Endodermal cell (in vitro differentiated cells): ENCODE results near the gene CDH4. TPM values are rescaled to one million over a fixed set of nuclear protein-coding genes. Genes with fewer than 3 reads are reported as not detected.
"Not testable (repeated sequence)": the region's sequence is repeated elsewhere in the genome, so short reads cannot be mapped to it uniquely, and the experiment has no call there.

ENCODE experiments used
- DNase-seq: peaks from one replicate; pipeline ENCODE4 v3.0.0-alpha.2; 2017
- H3K27ac ChIP-seq: 2 replicates; pipeline ENCODE4 v1.5.1; 2013; ENCODE audit warnings: mild to moderate bottlenecking, low read depth, low read length, moderate library complexity
- H3K27me3 ChIP-seq: 2 replicates; pipeline ENCODE4 v1.6.1; 2013; ENCODE audit warnings: mild to moderate bottlenecking, low read length, moderate library complexity; ENCODE audit not compliant: insufficient read depth, control insufficient read depth, poor library complexity, severe bottlenecking
- H3K36me3 ChIP-seq: 2 replicates; pipeline ENCODE4 v1.7.0; 2013; ENCODE audit warnings: mild to moderate bottlenecking, low read length, moderate library complexity; ENCODE audit not compliant: control insufficient read depth, insufficient read depth
- H3K4me1 ChIP-seq: one replicate; pipeline ENCODE4 v1.7.0; 2013; ENCODE audit warnings: low read length; ENCODE audit not compliant: control insufficient read depth, insufficient read depth
- H3K4me3 ChIP-seq: 2 replicates; pipeline ENCODE4 v1.5.1; 2013; ENCODE audit warnings: mild to moderate bottlenecking, low read length, moderate library complexity
- H3K9ac ChIP-seq: 2 replicates; pipeline ENCODE4 v1.6.1; 2013; ENCODE audit warnings: mild to moderate bottlenecking, low read length, moderate library complexity; ENCODE audit not compliant: poor library complexity, severe bottlenecking; ENCODE audit errors: extremely low read depth
- H3K9me3 ChIP-seq: 2 replicates; pipeline ENCODE4 v1.6.1; 2013; ENCODE audit warnings: mild to moderate bottlenecking, low read length, moderate library complexity; ENCODE audit not compliant: control insufficient read depth
- H3K27ac Mint-ChIP-seq: 2 replicates; pipeline ENCODE4 v1.8.0; 2020; ENCODE audit warnings: mixed read lengths
- H3K27me3 Mint-ChIP-seq: 2 replicates; pipeline ENCODE4 v1.8.0; 2021; ENCODE audit warnings: mild to moderate bottlenecking, mixed read lengths; ENCODE audit not compliant: insufficient read depth
- H3K36me3 Mint-ChIP-seq: 2 replicates; pipeline ENCODE4 v1.8.0; 2020; ENCODE audit warnings: low read depth, mixed read lengths
- H3K4me1 Mint-ChIP-seq: 2 replicates; pipeline ENCODE4 v1.8.0; 2020; ENCODE audit warnings: mixed read lengths
- H3K4me3 Mint-ChIP-seq: 2 replicates; pipeline ENCODE4 v1.8.0; 2020; ENCODE audit warnings: mild to moderate bottlenecking, moderate library complexity, mixed read lengths
- H3K9me3 Mint-ChIP-seq: 2 replicates; pipeline ENCODE4 v1.8.0; 2020; ENCODE audit warnings: mild to moderate bottlenecking, mixed read lengths
- CTCF ChIP-seq: fragments of 200-600 bp; sonication (generic); conservative IDR thresholded peaks from 2 replicates; pipeline ENCODE4 v1.5.0; 2021; ENCODE audit warnings: antibody characterized with exemption, mild to moderate bottlenecking
- WGBS, 2 experiments: methylation state at CpG; one replicate each; pipeline versions ENCODE4 v1.1.5 to v1.1.7; 2013; ENCODE audit warnings: missing lambda C conversion rate in 2 of 2, mixed read lengths in 1 of 2; ENCODE audit not compliant: insufficient coverage in 1 of 2, insufficient read length in 1 of 2; 5-methylcytosine and 5-hydroxymethylcytosine counted together
- total RNA-seq, 2 donors: library from RNA; stranded (reverse); fragmentation: NEBNext Ultra II Directional in 1 of 2; extraction: Animal tissue kit (Norgen Biotek cat#: 25700) in 1 of 2; gene quantifications; 2 replicates in 1 of 2; 3 replicates in 1 of 2; pipeline ENCODE4 v1.2.1, GENCODE V29; 2021

CDH4 gene
- total RNA-seq, 2 donors from 2014 or later: 1.8 to 5.8 TPM

DNA sequence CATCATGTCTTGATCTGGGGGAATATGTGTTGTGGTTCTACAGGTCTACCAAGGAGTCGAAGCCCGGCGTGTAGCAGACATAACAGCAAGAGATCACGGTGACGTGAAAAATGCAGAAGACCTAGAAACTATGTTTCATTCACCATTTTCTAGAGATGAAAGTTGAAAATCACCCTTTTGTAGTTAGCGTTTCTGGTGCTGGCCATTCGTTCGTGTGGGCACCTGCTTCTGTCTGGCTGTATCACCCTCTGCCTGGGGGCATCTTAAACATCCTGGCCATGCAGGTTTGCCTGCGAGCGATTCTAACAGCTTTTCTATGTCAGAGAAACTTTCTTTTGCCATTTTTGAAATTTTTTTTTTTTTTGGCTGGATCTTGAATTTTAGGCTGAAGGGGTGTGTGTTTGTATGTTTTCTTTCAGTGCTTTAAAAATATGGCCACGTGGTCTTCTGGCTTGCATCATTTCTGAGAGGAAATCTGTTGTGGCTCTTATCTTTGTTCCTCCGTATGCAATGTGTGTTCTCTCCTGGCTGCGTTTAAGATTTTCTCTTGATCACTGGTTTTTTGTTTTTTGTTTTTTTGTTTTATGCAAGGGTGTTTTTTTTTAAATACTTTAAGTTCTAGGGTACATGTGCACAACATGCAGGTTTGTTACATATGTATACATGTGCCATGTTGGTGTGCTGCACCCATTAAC, 226.7 kb downstream of the CDH4 start:
- no peak overlapping the region for H3K4me3 ChIP-seq
- no peaks in the 10 kb centered on the region for H3K9me3 ChIP-seq
- no peaks in the 10 kb centered on the region for H3K36me3 ChIP-seq
- no peak overlapping the region for H3K9ac ChIP-seq
- no peaks in the 10 kb centered on the region for H3K4me1 ChIP-seq
- DNase-seq: no peak
- 90 to 91% methylated on average over 10 to 13 of the region's 13 CpGs for WGBS, 2 experiments
- TF ChIP-seq CTCF: no peak
- Mint-ChIP-seq H3K36me3 (no peaks in the 10 kb centered on the region), H3K27me3 (peaks cover 20% of the 10 kb centered on the region), H3K4me1 (no peaks in the 10 kb centered on the region), H3K27ac (no peak overlapping the region), H3K9me3 (peaks cover 9% of the 10 kb centered on the region), H3K4me3 (no peak overlapping the region)
- no peak overlapping the region for H3K27ac ChIP-seq
- H3K27me3 ChIP-seq: no peaks in the 10 kb centered on the region

DNA sequence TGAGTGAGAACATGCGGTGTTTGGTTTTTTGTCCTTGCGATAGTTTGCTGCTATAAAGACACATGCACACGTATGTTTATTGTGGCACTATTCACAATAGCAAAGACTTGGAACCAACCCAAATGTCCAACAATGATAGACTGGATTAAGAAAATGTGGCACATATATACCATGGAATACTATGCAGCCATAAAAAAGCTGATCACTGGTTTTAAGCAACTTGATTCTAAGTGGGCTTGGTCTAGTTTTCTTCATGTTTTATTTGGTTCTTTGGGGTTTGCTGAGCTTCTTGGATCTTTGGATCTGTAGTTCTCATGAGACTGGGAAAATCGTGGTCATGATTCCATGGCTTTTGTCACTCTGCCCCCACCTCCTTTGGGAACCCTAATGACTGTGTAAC, 227.4 kb downstream of the CDH4 start:
- H3K27ac Mint-ChIP-seq, H3K36me3 ChIP-seq, H3K9me3 Mint-ChIP-seq, H3K4me3 ChIP-seq, DNase-seq, H3K9ac ChIP-seq, H3K9me3 ChIP-seq, H3K4me1 ChIP-seq, H3K27me3 ChIP-seq, H3K4me1 Mint-ChIP-seq, H3K27ac ChIP-seq, H3K36me3 Mint-ChIP-seq, H3K4me3 Mint-ChIP-seq: not testable (repeated sequence)
- H3K27me3 Mint-ChIP-seq: peaks cover 20% of the 10 kb centered on the region
- 98 to 100% methylated on average over 1 to 2 of the region's 4 CpGs for WGBS, 2 experiments

DNA sequence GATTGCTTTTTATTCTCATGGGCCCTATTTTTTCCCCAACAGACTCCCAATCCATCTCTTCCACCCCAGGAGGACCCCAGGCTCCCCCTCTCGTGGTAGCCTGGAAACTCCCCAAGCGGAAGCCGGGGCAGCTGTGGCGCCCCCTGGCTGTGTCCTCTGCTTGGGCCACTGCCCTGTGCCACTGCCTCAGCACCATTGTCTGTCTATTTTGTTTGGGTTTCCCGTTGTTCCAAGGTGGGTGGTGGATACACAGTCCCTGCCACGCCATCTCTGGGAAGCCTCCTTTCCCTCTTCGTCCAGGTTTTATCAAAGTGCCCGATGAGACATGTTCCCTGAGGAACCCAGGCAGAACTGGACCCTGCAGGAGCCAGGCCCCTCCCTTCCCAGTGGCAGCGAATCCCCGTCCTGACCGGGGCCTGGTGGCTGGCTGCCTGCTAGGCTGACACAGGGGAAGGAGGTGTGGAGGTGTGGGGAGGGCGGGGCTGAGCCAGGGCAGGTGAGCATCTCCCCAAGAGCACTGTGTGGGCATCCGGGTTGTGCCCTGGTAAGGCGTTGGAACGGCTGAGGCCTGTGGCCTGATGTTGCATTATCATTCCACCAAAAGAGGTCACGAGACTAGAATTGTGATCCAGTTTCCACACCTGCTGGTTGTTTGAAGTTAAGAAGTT, 228.2 kb downstream of the CDH4 start:
- DNase-seq: no peak
- Histone ChIP-seq H3K27ac (no peak overlapping the region), H3K9ac (no peak overlapping the region), H3K4me3 (no peak overlapping the region), H3K27me3 (no peaks in the 10 kb centered on the region), H3K4me1 (no peaks in the 10 kb centered on the region), H3K9me3 (no peaks in the 10 kb centered on the region), H3K36me3 (no peaks in the 10 kb centered on the region)
- no peaks in the 10 kb centered on the region for H3K36me3 Mint-ChIP-seq
- no peak overlapping the region for H3K27ac Mint-ChIP-seq
- H3K9me3 Mint-ChIP-seq: peaks cover 9% of the 10 kb centered on the region
- H3K4me1 Mint-ChIP-seq: no peaks in the 10 kb centered on the region
- 90 to 94% methylated on average over 10 to 16 of the region's 16 CpGs for WGBS, 2 experiments
- peaks cover 26% of the 10 kb centered on the region for H3K27me3 Mint-ChIP-seq
- TF ChIP-seq CTCF: peak; percentile 73
- H3K4me3 Mint-ChIP-seq: no peak overlapping the region
